ENCODE results near the gene COL7A1. TPM values are rescaled to one million over a fixed set of nuclear protein-coding genes. Genes with fewer than 3 reads are reported as not detected.
A peak's percentile ranks its signal among the peaks of the same experiment; 100 is the strongest.

COL7A1 gene
- polyA plus RNA-seq, 3 donors, result 0.37 to 1.9 TPM; not detected in 1

DNA sequence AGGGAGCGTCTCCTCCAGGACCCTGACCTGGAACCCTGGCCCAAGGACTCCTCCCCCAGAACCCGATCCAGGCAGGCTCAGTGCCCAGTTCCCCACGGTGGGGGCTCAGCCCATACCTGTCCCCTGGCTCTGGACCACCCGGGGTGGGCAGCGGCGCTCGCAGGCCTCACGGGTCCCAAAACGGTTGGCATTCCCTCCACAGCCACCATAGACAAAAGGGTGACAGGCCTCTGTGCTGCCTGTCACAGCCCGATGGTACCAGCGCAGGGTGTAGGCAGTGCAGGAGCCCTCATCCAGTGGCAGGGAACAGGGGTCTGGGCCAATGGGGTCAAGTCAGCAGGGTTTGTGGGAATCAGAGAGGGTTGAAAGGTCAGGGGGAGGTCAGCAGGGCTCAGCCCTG is 30.5 kb downstream of the COL7A1 start:
- Histone ChIP-seq H4K20me1 (ENCODE audit: insufficient read depth, low read length) (no peaks in the 10 kb centered on the region), H3K27ac (ENCODE audit: low read depth in 1 of 2, low read length in 2 of 2) (peak overlapping the region; percentile 47 to 78), H3K36me3 (replicated peaks in 1 of 2; ENCODE audit: control insufficient read depth in 1 of 2, insufficient read depth in 2 of 2, low read length in 2 of 2) (no peaks in the 10 kb centered on the region), H3K79me2 (ENCODE audit: insufficient read depth, low read length) (no peaks in the 10 kb centered on the region), H3K4me1 (ENCODE audit: control insufficient read depth in 1 of 2, insufficient read depth in 2 of 2, low read length in 2 of 2) (peaks cover 69 to 72% of the 10 kb centered on the region in 2 donors), H3K9me3 (replicated peaks in 1 of 2; ENCODE audit: control insufficient read depth in 1 of 2, insufficient read depth in 1 of 2, low read length in 2 of 2) (no peaks in the 10 kb centered on the region), H3K4me2 (replicated peaks; ENCODE audit: extremely low read depth, low read length, poor library complexity, severe bottlenecking) (peak overlapping the region; percentile 15), H3K4me3 (replicated peaks in 1 of 3; ENCODE audit: low read depth in 2 of 3, low read length in 3 of 3) (peak overlapping the region in 1 of 3 experiments; percentile 24), H3K27me3 (ENCODE audit: control insufficient read depth in 2 of 2, insufficient read depth in 2 of 2, low read length in 2 of 2) (no peaks in the 10 kb centered on the region), H2AFZ (ENCODE audit: insufficient read depth, low read depth, low read length, poor library complexity, severe bottlenecking) (no peak overlapping the region), H3K9ac (ENCODE audit: insufficient read depth, low read length, poor library complexity, severe bottlenecking) (peak overlapping the region; percentile 51)
- intact Hi-C loops (cut with micrococcal nuclease), result loop anchor here in 1 of 2 donors (2.0 kb wide), 2 partner anchors 44 to 70 kb away; partner anchors contain the start of genes SLC26A6 and UQCRC1
- peaks cover 67% of the 10 kb centered on the region for H3K4me1 Mint-ChIP-seq
- 96% methylated on average over 11 of the region's 11 CpGs for WGBS (ENCODE audit: insufficient coverage)
- TF ChIP-seq, protein P1, sequence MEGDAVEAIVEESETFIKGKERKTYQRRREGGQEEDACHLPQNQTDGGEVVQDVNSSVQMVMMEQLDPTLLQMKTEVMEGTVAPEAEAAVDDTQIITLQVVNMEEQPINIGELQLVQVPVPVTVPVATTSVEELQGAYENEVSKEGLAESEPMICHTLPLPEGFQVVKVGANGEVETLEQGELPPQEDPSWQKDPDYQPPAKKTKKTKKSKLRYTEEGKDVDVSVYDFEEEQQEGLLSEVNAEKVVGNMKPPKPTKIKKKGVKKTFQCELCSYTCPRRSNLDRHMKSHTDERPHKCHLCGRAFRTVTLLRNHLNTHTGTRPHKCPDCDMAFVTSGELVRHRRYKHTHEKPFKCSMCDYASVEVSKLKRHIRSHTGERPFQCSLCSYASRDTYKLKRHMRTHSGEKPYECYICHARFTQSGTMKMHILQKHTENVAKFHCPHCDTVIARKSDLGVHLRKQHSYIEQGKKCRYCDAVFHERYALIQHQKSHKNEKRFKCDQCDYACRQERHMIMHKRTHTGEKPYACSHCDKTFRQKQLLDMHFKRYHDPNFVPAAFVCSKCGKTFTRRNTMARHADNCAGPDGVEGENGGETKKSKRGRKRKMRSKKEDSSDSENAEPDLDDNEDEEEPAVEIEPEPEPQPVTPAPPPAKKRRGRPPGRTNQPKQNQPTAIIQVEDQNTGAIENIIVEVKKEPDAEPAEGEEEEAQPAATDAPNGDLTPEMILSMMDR (IDR thresholded peaks at IDR 0.05), result no peak
- H3K27me3 Mint-ChIP-seq (ENCODE audit: low read depth in 3 of 3), result peaks cover 1 to 14% (median 3%) of the 10 kb centered on the region in 3 donors
- H3K36me3 Mint-ChIP-seq, result peaks cover 0 to 2% of the 10 kb centered on the region in 2 donors
- no peaks in the 10 kb centered on the region for H3K9me3 Mint-ChIP-seq
- H3K27ac Mint-ChIP-seq, result peak overlapping the region in 6 of 7 donors; percentile 94 to 98 (median 96)
- no peak for DNase-seq
- H3K4me3 Mint-ChIP-seq, result no peak overlapping the region

DNA sequence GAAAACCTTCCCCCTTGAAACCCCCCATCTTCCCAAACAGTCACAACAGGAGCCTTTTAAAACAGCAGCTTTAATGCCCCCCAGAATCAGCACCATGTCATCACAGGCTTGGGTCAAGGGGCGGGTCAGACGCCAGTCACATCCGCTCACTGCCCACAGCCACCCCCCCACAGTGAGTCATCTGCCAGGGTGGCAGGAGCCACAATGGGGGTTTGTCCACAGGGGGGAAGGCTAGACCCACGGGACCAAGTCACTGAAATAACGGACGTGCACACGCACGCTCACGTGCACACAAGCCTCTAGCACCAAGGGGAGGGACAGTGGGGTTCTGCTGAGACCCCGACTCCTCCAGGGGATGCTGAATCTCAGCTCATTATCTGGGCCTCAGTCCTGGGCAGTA is 31.1 kb downstream of the COL7A1 start:
- WGBS (ENCODE audit: insufficient coverage), result 2% methylated on average over 9 of the region's 10 CpGs
- Histone ChIP-seq H3K4me2 (replicated peaks; ENCODE audit: extremely low read depth, low read length, poor library complexity, severe bottlenecking) (peak overlapping the region; percentile 15), H3K4me3 (replicated peaks in 1 of 3; ENCODE audit: low read depth in 2 of 3, low read length in 3 of 3) (peak overlapping the region in 1 of 3 experiments; percentile 24), H3K79me2 (ENCODE audit: insufficient read depth, low read length) (no peaks in the 10 kb centered on the region), H3K4me1 (ENCODE audit: control insufficient read depth in 1 of 2, insufficient read depth in 2 of 2, low read length in 2 of 2) (peaks cover 75 to 78% of the 10 kb centered on the region in 2 donors), H3K27me3 (ENCODE audit: control insufficient read depth in 2 of 2, insufficient read depth in 2 of 2, low read length in 2 of 2) (no peaks in the 10 kb centered on the region), H4K20me1 (ENCODE audit: insufficient read depth, low read length) (no peaks in the 10 kb centered on the region), H3K36me3 (replicated peaks in 1 of 2; ENCODE audit: control insufficient read depth in 1 of 2, insufficient read depth in 2 of 2, low read length in 2 of 2) (no peaks in the 10 kb centered on the region), H3K27ac (ENCODE audit: low read depth in 1 of 2, low read length in 2 of 2) (peak overlapping the region; percentile 47 to 78), H2AFZ (ENCODE audit: insufficient read depth, low read depth, low read length, poor library complexity, severe bottlenecking) (peak overlapping the region; percentile 32), H3K9ac (ENCODE audit: insufficient read depth, low read length, poor library complexity, severe bottlenecking) (peak overlapping the region; percentile 51), H3K9me3 (replicated peaks in 1 of 2; ENCODE audit: control insufficient read depth in 1 of 2, insufficient read depth in 1 of 2, low read length in 2 of 2) (no peaks in the 10 kb centered on the region)
- TF ChIP-seq, protein P1 (IDR thresholded peaks at IDR 0.05), result no peak
- DNase-seq, result peak; percentile 96 to 99 (median 98)
- Mint-ChIP-seq H3K4me3 (peak overlapping the region; percentile 17 to 78), H3K4me1 (peaks cover 74% of the 10 kb centered on the region), H3K9me3 (no peaks in the 10 kb centered on the region), H3K27ac (peak overlapping the region; percentile 83 to 98 (median 96)), H3K36me3 (peaks cover 0 to 4% of the 10 kb centered on the region in 2 donors), H3K27me3 (ENCODE audit: low read depth in 3 of 3) (peaks cover 1 to 12% (median 2%) of the 10 kb centered on the region in 3 donors)
- intact Hi-C loops (cut with micrococcal nuclease), result loop anchor here in 1 of 2 donors (2.0 kb wide), 2 partner anchors 45 to 71 kb away; partner anchors contain the start of genes SLC26A6 and UQCRC1

Data from CD14-positive monocyte (primary cell).